Motor neuron (in vitro differentiated cells): ENCODE results near the gene EGFL6. TPM values are rescaled to one million over a fixed set of nuclear protein-coding genes. Genes with fewer than 3 reads are reported as not detected.
"Not testable (repeated sequence)": the region's sequence is repeated elsewhere in the genome, so short reads cannot be mapped to it uniquely, and the experiment has no call there.

Experiments
- ATAC-seq, 8 experiments: fragments of 200-7000 bp; cut with Tn5 transposase; replicated peaks in 6 of 8; 2 replicates each; pipeline ENCODE4 v1.8.0; 2021; ENCODE audit warnings: mild to moderate bottlenecking in 8 of 8, moderate library complexity in 8 of 8
- H3K27ac ChIP-seq, 2 donors: fragments of 250-450 bp; sonication (Bioruptor Pico); 2 replicates each; pipeline ENCODE4 v1.9.0; 2021; ENCODE audit warnings: antibody characterized with exemption in 2 of 2, mild to moderate bottlenecking in 2 of 2, moderate library complexity in 1 of 2
- H3K4me1 ChIP-seq, 2 donors: fragments of 250-450 bp; sonication (Bioruptor Pico); replicated peaks in 1 of 2; 2 replicates each; pipeline ENCODE4 v1.6.1; 2021; ENCODE audit warnings: antibody characterized with exemption in 2 of 2, mild to moderate bottlenecking in 2 of 2, moderate library complexity in 1 of 2
- H3K4me3 ChIP-seq, 5 donors: fragments of 250-450 bp; sonication (Bioruptor Pico); 2 replicates each; pipeline ENCODE4 v1.9.0; 2021; ENCODE audit warnings: antibody characterized with exemption in 5 of 5, mild to moderate bottlenecking in 5 of 5, moderate library complexity in 4 of 5
- WGBS, 10 experiments: fragments of 450-650 bp; shearing (Covaris generic); methylation state at CpG; one replicate each; pipeline ENCODE4 v1.0.0; 2022; 5-methylcytosine and 5-hydroxymethylcytosine counted together
- in situ Hi-C, 9 experiments: fragments of 400-800 bp; cut with MboI; loops; one replicate each; pipeline ENCODE4 v1.15.0; 2021; ENCODE audit warnings: low sequenced_read_pairs in 9 of 9, low pct_unique_long_range_greater_than_20kb in 2 of 9; ENCODE audit not compliant: unreplicated experiment in 9 of 9
- total RNA-seq, 8 experiments: library from RNA; unstranded; fragments of 300-600 nt; gene quantifications; 2 replicates each; pipeline versions ENCODE4 v1.2.3 to v1.2.4, GENCODE V29; 2022

Gene EGFL6
- total RNA-seq, 8 experiments from 2014 or later: 0.33 to 6.8 (median 2.0) TPM

GRCh38 chrX:13647709-13648212, 78.4 kb downstream of the EGFL6 start:
- Histone ChIP-seq H3K27ac (peak overlapping the region; percentile 75 to 87), H3K4me1 (peaks cover 13 to 20% of the 10 kb centered on the region in 2 donors), H3K4me3 (no peak overlapping the region)
- WGBS, 10 experiments: 0 to 100% (median 16%) methylated on average over 1 to 7 of the region's 8 CpGs; no CpG with 5 or more reads in 4 of the 10 experiments
- ATAC-seq: peak in 6 of 8 experiments; percentile 25 to 98 (median 96)
- in situ Hi-C loops: loop anchor here in 3 of 9 experiments (10.0 to 25.0 kb wide), 2 partner anchors 135 to 143 kb away; no protein-coding TSS in a partner anchor

DNA sequence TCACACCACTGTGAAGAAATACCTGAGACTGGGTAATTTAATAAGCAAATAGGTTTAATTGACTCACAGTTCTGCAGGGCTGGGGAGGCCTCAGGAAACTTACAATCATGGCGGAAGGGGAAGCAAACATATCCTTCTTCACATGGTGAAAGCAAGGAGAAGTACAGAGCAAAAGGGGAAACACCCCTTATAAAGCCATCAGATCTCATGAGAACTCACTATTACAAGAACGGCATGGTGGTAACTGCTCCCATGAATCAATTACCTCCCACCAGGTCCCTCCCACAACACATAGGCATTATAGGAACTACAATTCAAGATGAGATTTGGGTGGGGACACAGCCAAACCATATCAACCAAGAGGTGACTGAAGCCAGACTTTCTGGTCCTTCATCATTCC, 78.9 kb downstream of the EGFL6 start:
- Histone ChIP-seq H3K27ac (peak overlapping the region in 1 of 2 donors; percentile 87), H3K4me1 (peaks cover 13 to 20% of the 10 kb centered on the region in 2 donors)
- 85 to 100% (median 88%) methylated on average over 1 to 2 of the region's 2 CpGs; no CpG with 5 or more reads in 6 of the 10 experiments for WGBS, 10 experiments
- ATAC-seq, H3K4me3 ChIP-seq: not testable (repeated sequence)
- in situ Hi-C loops: loop anchor here in 3 of 9 experiments (10.0 to 25.0 kb wide), 2 partner anchors 136 to 144 kb away; no protein-coding TSS in a partner anchor

GRCh38 chrX:13649838-13650237, 80.4 kb downstream of the EGFL6 start:
- Histone ChIP-seq H3K4me3 (no peak overlapping the region), H3K27ac (no peak overlapping the region), H3K4me1 (peaks cover 15 to 28% of the 10 kb centered on the region in 2 donors)
- WGBS, 10 experiments: 0 to 100% (median 63%) methylated on average over 1 to 3 of the region's 5 CpGs; no CpG with 5 or more reads in 4 of the 10 experiments
- in situ Hi-C loops: loop anchor here in 3 of 9 experiments (10.0 to 25.0 kb wide), 3 partner anchors 138 to 387 kb away; partner anchors contain the start of gene GEMIN8 (in 2 of the 3)
- no peak for ATAC-seq

DNA sequence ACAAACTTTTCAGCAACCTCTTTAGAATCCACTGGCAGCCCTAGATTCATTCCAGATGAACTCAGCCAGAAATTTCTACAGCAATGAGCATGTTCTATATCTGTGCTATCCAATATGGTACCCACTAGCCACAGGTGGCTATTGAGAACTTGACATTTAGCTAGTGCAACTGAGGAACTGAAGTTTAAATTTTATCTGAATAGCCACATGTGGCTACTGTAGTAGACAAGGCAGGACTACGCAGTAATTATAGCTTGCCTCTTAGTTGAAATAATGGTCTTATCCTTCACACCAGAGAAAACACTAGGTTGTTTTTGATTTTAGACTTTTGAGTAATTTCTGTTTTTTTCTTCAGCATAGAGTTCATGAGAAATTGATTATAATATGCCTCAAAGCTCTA, 80.9 kb downstream of the EGFL6 start:
- WGBS, 10 experiments: 100% methylated on average over 1 of the region's 1 CpG; no CpG with 5 or more reads in 7 of the 10 experiments
- H3K27ac ChIP-seq: no peak overlapping the region
- in situ Hi-C loops: loop anchor here in 2 of 9 experiments (25.0 kb wide), 1 partner anchor 387 kb away; the partner anchor contains the start of gene GEMIN8 (in 2 of the 2)

GRCh38 chrX:13651150-13651549, 81.7 kb downstream of the EGFL6 start:
- ATAC-seq: no peak
- peaks cover 15 to 28% of the 10 kb centered on the region in 2 donors for H3K4me1 ChIP-seq
- whole genome bisulfite sequencing, 10 experiments: 46 to 95% (median 60%) methylated on average over 1 to 3 of the region's 3 CpGs; no CpG with 5 or more reads in 3 of the 10 experiments
- H3K27ac ChIP-seq: no peak overlapping the region
- no peak overlapping the region for H3K4me3 ChIP-seq
- in situ Hi-C loops: loop anchor here in 2 of 9 experiments (25.0 kb wide), 1 partner anchor 386 kb away; the partner anchor contains the start of gene GEMIN8 (in 2 of the 2)

More for the DNA sequence above, 80.9 kb downstream of the EGFL6 start:
- ATAC-seq: no peak
- Histone ChIP-seq H3K4me3 (no peak overlapping the region), H3K4me1 (peaks cover 15 to 28% of the 10 kb centered on the region in 2 donors)

DNA sequence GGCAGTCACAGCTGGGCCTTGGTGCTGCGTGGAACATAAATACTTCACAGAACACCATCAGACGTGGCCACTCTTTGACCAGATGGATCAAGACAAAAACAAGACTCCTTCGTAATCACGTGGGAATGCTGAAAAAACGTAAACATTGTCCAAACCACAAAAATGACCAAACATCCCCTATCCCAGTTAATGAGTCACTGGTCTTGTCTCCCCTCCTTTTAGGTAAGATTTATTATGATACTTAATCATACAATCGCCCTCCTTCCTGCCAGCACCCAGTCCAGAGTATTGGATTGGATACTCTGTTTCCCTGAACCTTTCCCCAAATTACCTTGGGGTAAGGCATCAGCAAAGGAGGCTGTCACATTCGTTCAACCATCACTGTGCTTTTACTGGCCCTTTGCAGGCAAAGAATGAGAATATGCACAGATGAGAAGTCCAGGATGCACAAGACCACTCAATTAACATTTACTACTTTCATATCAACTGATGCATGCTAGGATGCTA, 82.9 kb downstream of the EGFL6 start:
- in situ Hi-C loops: loop anchor here in 2 of 9 experiments (25.0 kb wide), 1 partner anchor 385 kb away; the partner anchor contains the start of gene GEMIN8 (in 2 of the 2)
- peaks cover 8 to 25% of the 10 kb centered on the region in 2 donors for H3K4me1 ChIP-seq
- ATAC-seq: peak in 3 of 8 experiments; percentile 5 to 7 (median 5)
- WGBS, 10 experiments: 0 to 89% (median 19%) methylated on average over 1 to 4 of the region's 7 CpGs; no CpG with 5 or more reads in 3 of the 10 experiments
- H3K27ac ChIP-seq: peak overlapping the region; percentile 49 to 93
- peak overlapping the region; percentile 23 to 82 (median 32) for H3K4me3 ChIP-seq

DNA sequence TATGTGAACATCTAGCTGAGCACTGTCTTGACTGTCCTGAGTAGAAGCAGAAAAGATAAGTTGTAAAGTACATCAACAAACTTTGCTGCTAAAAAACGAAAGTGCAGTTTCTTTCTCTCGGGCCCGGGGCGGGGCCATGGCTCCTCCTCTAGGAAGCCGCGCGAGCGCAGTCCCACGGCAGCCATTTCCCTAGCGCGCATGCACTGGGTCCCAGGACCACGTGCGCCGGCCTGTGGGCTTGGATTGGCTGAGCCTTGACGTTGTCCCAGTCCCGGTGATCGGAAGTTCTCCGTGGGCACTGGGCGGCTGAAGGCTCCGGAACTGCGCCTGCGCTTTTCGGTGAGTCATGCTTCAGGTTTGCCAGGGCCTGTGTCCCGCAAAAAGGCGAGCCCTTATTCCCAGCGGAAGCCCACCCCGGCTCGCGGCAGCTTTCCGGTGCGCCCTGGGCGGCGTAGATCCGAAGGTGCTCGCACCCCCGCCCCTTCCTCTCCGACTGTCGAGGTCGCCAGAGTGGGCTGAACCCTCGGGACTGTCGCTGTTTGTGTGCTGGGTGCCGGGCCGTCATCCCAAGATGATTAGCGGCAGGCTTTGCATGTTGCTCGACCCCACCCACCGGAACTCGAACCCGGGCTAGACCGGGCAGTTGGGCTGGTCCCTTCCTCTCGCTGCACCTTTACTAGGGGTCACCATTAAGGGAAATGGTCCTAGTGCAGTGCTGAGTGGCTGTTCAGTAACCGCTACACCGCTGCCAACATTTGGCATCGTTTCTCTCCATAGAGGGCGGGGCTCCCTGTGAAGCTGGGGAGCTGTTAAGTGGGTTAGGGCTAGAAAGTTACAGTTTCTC, 83.7 kb downstream of the EGFL6 start, which contains the start of gene TCEANC:
Gene TCEANC, plus strand, starts transcription at position 292 of the 844 bp plus-strand sequence. CDS start 9,368 bp downstream, outside the sequence.
- WGBS, 10 experiments: 0 to 6% (median 0%) methylated on average over 2 to 49 of the region's 54 CpGs; no CpG with 5 or more reads in 7 of the 10 experiments

DNA sequence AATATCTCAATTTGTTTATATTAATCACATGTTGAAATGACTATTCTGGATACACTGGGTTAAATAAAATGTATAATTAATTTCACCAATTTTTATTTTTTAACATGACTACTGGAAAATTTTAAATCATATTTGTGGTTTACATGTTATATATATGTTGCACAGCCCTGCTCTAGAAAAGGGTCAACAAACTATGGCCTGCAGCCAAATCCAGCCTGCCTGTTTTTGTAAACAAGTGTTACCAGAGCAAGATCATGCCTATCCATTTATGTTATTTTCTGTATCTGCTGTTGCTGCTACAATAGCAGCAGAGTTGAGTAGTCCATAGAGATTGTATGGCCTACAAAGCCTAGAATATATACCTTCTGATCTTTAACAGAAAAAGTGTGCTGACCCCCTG, 84.7 kb downstream of the EGFL6 start:
- peaks cover 2 to 15% of the 10 kb centered on the region in 2 donors for H3K4me1 ChIP-seq
- H3K27ac ChIP-seq: peak overlapping the region in 1 of 2 donors; percentile 93
- H3K4me3 ChIP-seq: peak overlapping the region in 4 of 5 donors; percentile 52 to 82 (median 58)
- no peak for ATAC-seq
- in situ Hi-C loops: loop anchor here in 2 of 9 experiments (25.0 kb wide), 1 partner anchor 383 kb away; the partner anchor contains the start of gene GEMIN8 (in 2 of the 2)

More for the DNA sequence above, 83.7 kb downstream of the EGFL6 start, which contains the start of gene TCEANC:
- Histone ChIP-seq H3K4me3 (peak within 1 kb of the TSS; percentile 51 to 82 (median 57)), H3K27ac (peak within 1 kb of the TSS; percentile 90 to 93), H3K4me1 (peaks cover 4 to 17% of the 10 kb centered on the region in 2 donors)
- in situ Hi-C loops: loop anchor here in 2 of 9 experiments (25.0 kb wide), 1 partner anchor 384 kb away; the partner anchor contains the start of gene GEMIN8 (in 2 of the 2)
- ATAC-seq: peak; percentile 91 to 98 (median 96)

- WGBS, 10 experiments: no CpG with 5 or more reads among the region's 3 CpGs
- H3K4me3 ChIP-seq: no peak overlapping the region
- H3K27ac ChIP-seq: no peak overlapping the region
- H3K4me1 ChIP-seq: peaks cover 2 to 15% of the 10 kb centered on the region in 2 donors
- ATAC-seq: no peak
- in situ Hi-C loops: loop anchor here in 2 of 9 experiments (25.0 kb wide), 1 partner anchor 382 kb away; the partner anchor contains the start of gene GEMIN8 (in 2 of the 2)
Measured at GRCh38 chrX:13655674-13656073, 86.3 kb downstream of the EGFL6 start.

DNA sequence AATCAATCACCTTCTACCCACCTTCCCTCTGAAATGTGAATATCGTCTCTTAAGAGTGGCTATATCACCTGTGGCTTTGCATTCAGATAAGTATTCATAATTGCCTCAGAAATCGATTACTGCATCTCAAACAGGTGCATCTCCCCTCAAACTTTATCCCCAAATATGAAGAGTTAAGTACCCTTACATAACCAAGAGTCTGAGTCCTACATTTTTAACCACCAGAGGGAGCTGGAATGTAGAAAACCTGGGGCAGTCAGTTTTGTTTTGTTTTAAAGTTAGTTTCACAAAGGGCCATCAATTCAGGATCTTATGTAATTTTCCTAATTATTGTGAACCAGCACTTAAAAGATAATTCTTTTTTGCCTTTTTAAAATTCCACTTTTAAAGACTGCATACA, 89.2 kb downstream of the EGFL6 start:
- Histone ChIP-seq H3K4me3 (no peak overlapping the region), H3K4me1 (peaks cover 2 to 8% of the 10 kb centered on the region in 2 donors), H3K27ac (no peak overlapping the region)
- peak in 2 of 8 experiments; percentile 30 to 55 for ATAC-seq
- WGBS, 10 experiments: 0 to 40% (median 4%) methylated on average over 1 to 2 of the region's 2 CpGs; no CpG with 5 or more reads in 6 of the 10 experiments
- in situ Hi-C loops: loop anchor here in 2 of 9 experiments (25.0 kb wide), 1 partner anchor 379 kb away; the partner anchor contains the start of gene GEMIN8 (in 2 of the 2)

GRCh38 chrX:13659063-13659462, 89.7 kb downstream of the EGFL6 start:
- ATAC-seq: no peak
- no peak overlapping the region for H3K27ac ChIP-seq
- in situ Hi-C loops: loop anchor here in 2 of 9 experiments (25.0 kb wide), 1 partner anchor 378 kb away; the partner anchor contains the start of gene GEMIN8 (in 2 of the 2)
- WGBS, 10 experiments: 0 to 100% (median 23%) methylated on average over 1 to 6 of the region's 6 CpGs; no CpG with 5 or more reads in 1 of the 10 experiments
- H3K4me1 ChIP-seq: peaks cover 2 to 5% of the 10 kb centered on the region in 2 donors
- H3K4me3 ChIP-seq: no peak overlapping the region
